Measurements from ENCODE around the gene TAS2R30.

Gene TAS2R30

GRCh38 chr12:11134305-11134704, at the start of gene TAS2R30:
Gene TAS2R30, minus strand, starts transcription at chr12:11134644. Its CDS starts 400 bp downstream, at chr12:11134244.
- Mint-ChIP-seq H3K36me3 (ENCODE audit: low read depth) (peaks cover 11% of the 10 kb centered on the region), H3K27ac (peak within 1 kb of the TSS; percentile 7)

GRCh38 chr12:11183011-11183410, 48.6 kb upstream of the TAS2R30 start:
- no peak for ATAC-seq
- Mint-ChIP-seq H3K27ac (no peak overlapping the region), H3K36me3 (ENCODE audit: low read depth) (no peaks in the 10 kb centered on the region), H3K4me3 (no peak overlapping the region), H3K27me3 (no peaks in the 10 kb centered on the region), H3K9me3 (no peaks in the 10 kb centered on the region), H3K4me1 (peaks cover 7% of the 10 kb centered on the region)
- no peak for DNase-seq

More at GRCh38 chr12:11134305-11134704, at the start of gene TAS2R30:
- Mint-ChIP-seq H3K4me1 (peaks cover 36% of the 10 kb centered on the region), H3K27me3 (no peaks in the 10 kb centered on the region), H3K9me3 (peaks cover 4% of the 10 kb centered on the region), H3K4me3 (no peak within 1 kb of the TSS)
- DNase-seq, result no peak
- no peak for ATAC-seq

GRCh38 chr12:11182529-11182928, 48.1 kb upstream of the TAS2R30 start:
- no peaks in the 10 kb centered on the region for H3K36me3 Mint-ChIP-seq (ENCODE audit: low read depth)
- no peak overlapping the region for H3K4me3 Mint-ChIP-seq
- H3K9me3 Mint-ChIP-seq, result no peaks in the 10 kb centered on the region
- H3K4me1 Mint-ChIP-seq, result peaks cover 7% of the 10 kb centered on the region
- ATAC-seq (no peak), DNase-seq (no peak)
- H3K27me3 Mint-ChIP-seq, result no peaks in the 10 kb centered on the region
- H3K27ac Mint-ChIP-seq, result no peak overlapping the region

- Mint-ChIP-seq H3K27me3 (no peaks in the 10 kb centered on the region), H3K36me3 (ENCODE audit: low read depth) (peaks cover 21% of the 10 kb centered on the region), H3K9me3 (no peaks in the 10 kb centered on the region), H3K4me3 (no peak overlapping the region), H3K4me1 (peaks cover 15% of the 10 kb centered on the region), H3K27ac (no peak overlapping the region)
- ATAC-seq (no peak), DNase-seq (no peak)
These were observed 43.8 kb upstream of the TAS2R30 start for GRCh38 chr12:11178250-11178649.

- Mint-ChIP-seq H3K4me1 (peaks cover 37% of the 10 kb centered on the region), H3K4me3 (no peak overlapping the region)
These were observed 39.6 kb upstream of the TAS2R30 start for GRCh38 chr12:11174022-11174421.

GRCh38 chr12:11171969-11172675, 37.7 kb upstream of the TAS2R30 start:
- Mint-ChIP-seq H3K4me1 (peaks cover 53% of the 10 kb centered on the region), H3K4me3 (peak overlapping the region; percentile 99), H3K27me3 (no peaks in the 10 kb centered on the region), H3K36me3 (ENCODE audit: low read depth) (peaks cover 66% of the 10 kb centered on the region), H3K9me3 (no peaks in the 10 kb centered on the region), H3K27ac (peak overlapping the region; percentile 100)
- no peak for ATAC-seq
- DNase-seq, result no peak

More at GRCh38 chr12:11174022-11174421, 39.6 kb upstream of the TAS2R30 start:
- DNase-seq (no peak), ATAC-seq (no peak)
- H3K27me3 Mint-ChIP-seq, result no peaks in the 10 kb centered on the region
- H3K27ac Mint-ChIP-seq, result no peak overlapping the region
- H3K9me3 Mint-ChIP-seq, result no peaks in the 10 kb centered on the region
- peaks cover 52% of the 10 kb centered on the region for H3K36me3 Mint-ChIP-seq (ENCODE audit: low read depth)

GRCh38 chr12:11171145-11171968, 36.9 kb upstream of the TAS2R30 start, which contains the start of gene SMIM10L1:
Gene SMIM10L1, plus strand, starts transcription at chr12:11171194. Its CDS starts 163 bp downstream, at chr12:11171357.
- peaks cover 68% of the 10 kb centered on the region for H3K36me3 Mint-ChIP-seq (ENCODE audit: low read depth)
- peak within 1 kb of the TSS; percentile 99 for H3K4me3 Mint-ChIP-seq
- no peaks in the 10 kb centered on the region for H3K27me3 Mint-ChIP-seq
- ATAC-seq (peak; percentile 99), DNase-seq (peak; percentile 88)
- H3K27ac Mint-ChIP-seq, result peak within 1 kb of the TSS; percentile 100
- H3K9me3 Mint-ChIP-seq, result no peaks in the 10 kb centered on the region
- peaks cover 59% of the 10 kb centered on the region for H3K4me1 Mint-ChIP-seq

GRCh38 chr12:11170810-11171144, 36.3 kb upstream of the TAS2R30 start:
- Mint-ChIP-seq H3K4me1 (peaks cover 63% of the 10 kb centered on the region), H3K36me3 (ENCODE audit: low read depth) (peaks cover 68% of the 10 kb centered on the region), H3K9me3 (no peaks in the 10 kb centered on the region), H3K27me3 (no peaks in the 10 kb centered on the region), H3K4me3 (peak overlapping the region; percentile 99), H3K27ac (peak overlapping the region; percentile 100)
- no peak for DNase-seq
- ATAC-seq, result no peak

GRCh38 chr12:11166300-11166699, 31.9 kb upstream of the TAS2R30 start:
- Mint-ChIP-seq H3K27me3 (no peaks in the 10 kb centered on the region), H3K9me3 (no peaks in the 10 kb centered on the region), H3K27ac (no peak overlapping the region), H3K4me3 (no peak overlapping the region), H3K4me1 (peaks cover 60% of the 10 kb centered on the region), H3K36me3 (ENCODE audit: low read depth) (peaks cover 59% of the 10 kb centered on the region)
- ATAC-seq (no peak), DNase-seq (no peak)

- Mint-ChIP-seq H3K4me1 (peaks cover 66% of the 10 kb centered on the region), H3K27ac (no peak overlapping the region), H3K36me3 (ENCODE audit: low read depth) (peaks cover 64% of the 10 kb centered on the region), H3K4me3 (no peak overlapping the region), H3K9me3 (no peaks in the 10 kb centered on the region), H3K27me3 (no peaks in the 10 kb centered on the region)
- ATAC-seq (no peak), DNase-seq (no peak)
These were observed 29.9 kb upstream of the TAS2R30 start for GRCh38 chr12:11164384-11164783.

GRCh38 chr12:11162502-11162901, 28.1 kb upstream of the TAS2R30 start:
- H3K27me3 Mint-ChIP-seq, result no peaks in the 10 kb centered on the region
- H3K27ac Mint-ChIP-seq, result no peak overlapping the region
- H3K9me3 Mint-ChIP-seq, result no peaks in the 10 kb centered on the region
- ATAC-seq, result no peak
- no peak overlapping the region for H3K4me3 Mint-ChIP-seq
- DNase-seq, result no peak
- H3K4me1 Mint-ChIP-seq, result peaks cover 48% of the 10 kb centered on the region
- peaks cover 57% of the 10 kb centered on the region for H3K36me3 Mint-ChIP-seq (ENCODE audit: low read depth)

GRCh38 chr12:11158885-11159444, 24.5 kb upstream of the TAS2R30 start:
- no peaks in the 10 kb centered on the region for H3K27me3 Mint-ChIP-seq
- peaks cover 11% of the 10 kb centered on the region for H3K9me3 Mint-ChIP-seq
- no peak overlapping the region for H3K4me3 Mint-ChIP-seq
- peaks cover 55% of the 10 kb centered on the region for H3K36me3 Mint-ChIP-seq (ENCODE audit: low read depth)
- DNase-seq (no peak), ATAC-seq (no peak)
- H3K4me1 Mint-ChIP-seq, result peaks cover 35% of the 10 kb centered on the region
- no peak overlapping the region for H3K27ac Mint-ChIP-seq

GRCh38 chr12:11154400-11154925, 20.0 kb upstream of the TAS2R30 start:
- DNase-seq (no peak), ATAC-seq (no peak)
- Mint-ChIP-seq H3K9me3 (peaks cover 11% of the 10 kb centered on the region), H3K27me3 (no peaks in the 10 kb centered on the region), H3K36me3 (ENCODE audit: low read depth) (peaks cover 47% of the 10 kb centered on the region), H3K27ac (no peak overlapping the region), H3K4me3 (no peak overlapping the region), H3K4me1 (peaks cover 10% of the 10 kb centered on the region)

- DNase-seq (no peak), ATAC-seq (no peak)
- H3K9me3 Mint-ChIP-seq, result peaks cover 11% of the 10 kb centered on the region
- H3K4me1 Mint-ChIP-seq, result peaks cover 9% of the 10 kb centered on the region
- H3K27ac Mint-ChIP-seq, result no peak overlapping the region
- peaks cover 46% of the 10 kb centered on the region for H3K36me3 Mint-ChIP-seq (ENCODE audit: low read depth)
- no peak overlapping the region for H3K4me3 Mint-ChIP-seq
- no peaks in the 10 kb centered on the region for H3K27me3 Mint-ChIP-seq
These were observed 18.3 kb upstream of the TAS2R30 start for GRCh38 chr12:11152725-11153124.

Data from activated naive CD8-positive, alpha-beta T cell treated with anti-CD3 and anti-CD28 coated beads, Interleukin-2, amount 50 U/mL, for 24 hours (primary cell).